ENCODE measurements around the gene PYGO2. TPM values are rescaled to one million over a fixed set of nuclear protein-coding genes. Genes with fewer than 3 reads are reported as not detected.

Gene PYGO2
- total and polyA plus RNA-seq, 2 experiments from 2014 or later: 45.3 to 45.6 TPM

GRCh38 chr1:154964359-154964758, 2.8 kb upstream of the PYGO2 start:
- TF ChIP-seq, protein P1, sequence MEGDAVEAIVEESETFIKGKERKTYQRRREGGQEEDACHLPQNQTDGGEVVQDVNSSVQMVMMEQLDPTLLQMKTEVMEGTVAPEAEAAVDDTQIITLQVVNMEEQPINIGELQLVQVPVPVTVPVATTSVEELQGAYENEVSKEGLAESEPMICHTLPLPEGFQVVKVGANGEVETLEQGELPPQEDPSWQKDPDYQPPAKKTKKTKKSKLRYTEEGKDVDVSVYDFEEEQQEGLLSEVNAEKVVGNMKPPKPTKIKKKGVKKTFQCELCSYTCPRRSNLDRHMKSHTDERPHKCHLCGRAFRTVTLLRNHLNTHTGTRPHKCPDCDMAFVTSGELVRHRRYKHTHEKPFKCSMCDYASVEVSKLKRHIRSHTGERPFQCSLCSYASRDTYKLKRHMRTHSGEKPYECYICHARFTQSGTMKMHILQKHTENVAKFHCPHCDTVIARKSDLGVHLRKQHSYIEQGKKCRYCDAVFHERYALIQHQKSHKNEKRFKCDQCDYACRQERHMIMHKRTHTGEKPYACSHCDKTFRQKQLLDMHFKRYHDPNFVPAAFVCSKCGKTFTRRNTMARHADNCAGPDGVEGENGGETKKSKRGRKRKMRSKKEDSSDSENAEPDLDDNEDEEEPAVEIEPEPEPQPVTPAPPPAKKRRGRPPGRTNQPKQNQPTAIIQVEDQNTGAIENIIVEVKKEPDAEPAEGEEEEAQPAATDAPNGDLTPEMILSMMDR (IDR thresholded peaks at IDR 0.05; ENCODE audit: low read depth, low read length): no peak
- no peak for DNase-seq (ENCODE audit: low read depth in 1 of 2, low spot score in 1 of 2)
- no peaks in the 10 kb centered on the region for H3K9me3 ChIP-seq (ENCODE audit: low read depth)
- H3K4me3 ChIP-seq: no peak overlapping the region
- H3K4me1 ChIP-seq (ENCODE audit: low read depth): peaks cover 16% of the 10 kb centered on the region
- H3K36me3 ChIP-seq: peaks cover 12% of the 10 kb centered on the region
- H3K27ac ChIP-seq: peak overlapping the region; percentile 36
- H3K27me3 ChIP-seq: no peaks in the 10 kb centered on the region

DNA sequence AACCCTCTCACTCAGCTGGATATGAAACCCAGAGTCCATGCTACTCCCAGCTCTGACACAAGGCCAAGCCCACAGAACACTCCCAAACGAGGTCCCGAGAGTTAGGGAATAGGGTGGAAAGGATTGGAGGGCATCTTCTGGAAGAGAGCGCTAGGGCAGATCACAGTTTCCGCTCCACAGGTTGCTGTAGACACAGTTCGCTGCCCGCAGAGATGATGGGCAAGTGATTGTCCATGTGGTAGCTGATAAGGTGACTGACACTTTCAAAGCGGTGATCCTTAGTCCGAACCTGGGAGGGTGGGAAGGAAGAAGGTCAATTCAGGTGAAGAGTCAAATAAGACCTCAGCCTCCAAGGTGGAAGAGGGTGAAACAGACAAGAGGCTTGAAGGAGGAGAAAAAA, 2.1 kb upstream of the PYGO2 start:
- no peaks in the 10 kb centered on the region for H3K27me3 ChIP-seq
- peak overlapping the region; percentile 36 for H3K27ac ChIP-seq
- TF ChIP-seq, protein P1 (IDR thresholded peaks at IDR 0.05; ENCODE audit: low read depth, low read length): no peak
- H3K9me3 ChIP-seq (ENCODE audit: low read depth): no peaks in the 10 kb centered on the region
- H3K4me3 ChIP-seq: no peak overlapping the region
- peaks cover 12% of the 10 kb centered on the region for H3K36me3 ChIP-seq
- no peak for DNase-seq (ENCODE audit: low read depth in 1 of 2, low spot score in 1 of 2)
- peaks cover 12% of the 10 kb centered on the region for H3K4me1 ChIP-seq (ENCODE audit: low read depth)

- Histone ChIP-seq H3K36me3 (peaks cover 12% of the 10 kb centered on the region), H3K27ac (peak overlapping the region; percentile 99), H3K9me3 (ENCODE audit: low read depth) (no peaks in the 10 kb centered on the region), H3K4me1 (ENCODE audit: low read depth) (peaks cover 12% of the 10 kb centered on the region), H3K4me3 (peak overlapping the region; percentile 79), H3K27me3 (no peaks in the 10 kb centered on the region)
- TF ChIP-seq, protein P1 (IDR thresholded peaks at IDR 0.05; ENCODE audit: low read depth, low read length): no peak
- DNase-seq (ENCODE audit: low read depth in 1 of 2, low spot score in 1 of 2): no peak
Measured at GRCh38 chr1:154962795-154963330, 1.3 kb upstream of the PYGO2 start.

GRCh38 chr1:154962156-154962749, 671 bp upstream of the PYGO2 start:
- DNase-seq (ENCODE audit: low read depth in 1 of 2, low spot score in 1 of 2): peak; percentile 32 to 45
- no peaks in the 10 kb centered on the region for H3K9me3 ChIP-seq (ENCODE audit: low read depth)
- H3K4me3 ChIP-seq: peak overlapping the region; percentile 79
- TF ChIP-seq, protein P1 (IDR thresholded peaks at IDR 0.05; ENCODE audit: low read depth, low read length): no peak
- peaks cover 9% of the 10 kb centered on the region for H3K36me3 ChIP-seq
- H3K4me1 ChIP-seq (ENCODE audit: low read depth): peaks cover 12% of the 10 kb centered on the region
- no peaks in the 10 kb centered on the region for H3K27me3 ChIP-seq
- H3K27ac ChIP-seq: peak overlapping the region; percentile 99

DNA sequence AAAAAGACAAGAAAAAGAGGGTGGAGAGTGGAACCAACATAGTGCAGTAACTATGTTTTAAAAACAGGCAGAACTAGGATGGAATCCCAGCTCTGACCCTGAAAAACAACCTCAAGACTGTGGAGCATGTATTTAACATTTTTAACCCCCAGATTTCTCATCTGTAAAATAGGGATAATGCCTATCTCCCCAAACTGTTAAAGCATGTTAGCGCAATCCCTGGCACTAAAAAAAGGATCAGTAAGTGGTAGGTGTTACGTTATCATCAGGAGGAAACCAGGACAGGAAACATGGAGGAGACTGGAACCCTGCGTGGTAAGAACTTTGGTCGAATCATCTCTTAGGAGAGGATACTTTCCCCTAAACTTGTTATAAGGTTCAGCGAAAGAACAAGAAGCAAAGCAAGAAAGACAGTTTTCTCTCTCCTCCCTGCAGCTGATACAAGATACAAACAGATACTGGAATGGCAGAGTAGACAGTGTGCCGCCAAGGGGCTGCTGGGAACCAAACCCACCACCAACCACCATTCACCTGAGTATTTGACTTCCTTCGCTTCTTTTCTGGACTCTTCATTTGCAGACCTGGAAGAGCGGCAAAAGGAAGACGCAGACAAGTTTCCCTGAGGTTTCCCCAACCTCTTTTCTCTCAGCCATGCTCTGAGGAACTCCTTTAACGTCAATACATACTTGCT, 991 bp downstream of the PYGO2 start:
- no peaks in the 10 kb centered on the region for H3K9me3 ChIP-seq (ENCODE audit: low read depth)
- H3K36me3 ChIP-seq: no peaks in the 10 kb centered on the region
- TF ChIP-seq, protein P1 (IDR thresholded peaks at IDR 0.05; ENCODE audit: low read depth, low read length): no peak
- no peak for DNase-seq (ENCODE audit: low read depth in 1 of 2, low spot score in 1 of 2)
- no peaks in the 10 kb centered on the region for H3K27me3 ChIP-seq
- H3K27ac ChIP-seq: peak overlapping the region; percentile 99
- H3K4me3 ChIP-seq: peak overlapping the region; percentile 79
- H3K4me1 ChIP-seq (ENCODE audit: low read depth): peaks cover 17% of the 10 kb centered on the region

Data from cardiac muscle cell (in vitro differentiated cells and primary cell).